Measurements from ENCODE around the gene LTBP1.

- TF ChIP-seq, protein P1, sequence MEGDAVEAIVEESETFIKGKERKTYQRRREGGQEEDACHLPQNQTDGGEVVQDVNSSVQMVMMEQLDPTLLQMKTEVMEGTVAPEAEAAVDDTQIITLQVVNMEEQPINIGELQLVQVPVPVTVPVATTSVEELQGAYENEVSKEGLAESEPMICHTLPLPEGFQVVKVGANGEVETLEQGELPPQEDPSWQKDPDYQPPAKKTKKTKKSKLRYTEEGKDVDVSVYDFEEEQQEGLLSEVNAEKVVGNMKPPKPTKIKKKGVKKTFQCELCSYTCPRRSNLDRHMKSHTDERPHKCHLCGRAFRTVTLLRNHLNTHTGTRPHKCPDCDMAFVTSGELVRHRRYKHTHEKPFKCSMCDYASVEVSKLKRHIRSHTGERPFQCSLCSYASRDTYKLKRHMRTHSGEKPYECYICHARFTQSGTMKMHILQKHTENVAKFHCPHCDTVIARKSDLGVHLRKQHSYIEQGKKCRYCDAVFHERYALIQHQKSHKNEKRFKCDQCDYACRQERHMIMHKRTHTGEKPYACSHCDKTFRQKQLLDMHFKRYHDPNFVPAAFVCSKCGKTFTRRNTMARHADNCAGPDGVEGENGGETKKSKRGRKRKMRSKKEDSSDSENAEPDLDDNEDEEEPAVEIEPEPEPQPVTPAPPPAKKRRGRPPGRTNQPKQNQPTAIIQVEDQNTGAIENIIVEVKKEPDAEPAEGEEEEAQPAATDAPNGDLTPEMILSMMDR (IDR thresholded peaks at IDR 0.05), result no peak
- TF ChIP-seq POLR2A (IDR thresholded peaks at IDR 0.05), result no peak
These were observed 268.1 kb downstream of the LTBP1 start for GRCh38 chr2:33214857-33215256.
